ENCODE data around the gene CNTNAP2. TPM values are rescaled to one million over a fixed set of nuclear protein-coding genes. Genes with fewer than 3 reads are reported as not detected.

CNTNAP2 gene
- total RNA-seq, 2 donors from 2014 or later: 171 to 228 TPM

DNA sequence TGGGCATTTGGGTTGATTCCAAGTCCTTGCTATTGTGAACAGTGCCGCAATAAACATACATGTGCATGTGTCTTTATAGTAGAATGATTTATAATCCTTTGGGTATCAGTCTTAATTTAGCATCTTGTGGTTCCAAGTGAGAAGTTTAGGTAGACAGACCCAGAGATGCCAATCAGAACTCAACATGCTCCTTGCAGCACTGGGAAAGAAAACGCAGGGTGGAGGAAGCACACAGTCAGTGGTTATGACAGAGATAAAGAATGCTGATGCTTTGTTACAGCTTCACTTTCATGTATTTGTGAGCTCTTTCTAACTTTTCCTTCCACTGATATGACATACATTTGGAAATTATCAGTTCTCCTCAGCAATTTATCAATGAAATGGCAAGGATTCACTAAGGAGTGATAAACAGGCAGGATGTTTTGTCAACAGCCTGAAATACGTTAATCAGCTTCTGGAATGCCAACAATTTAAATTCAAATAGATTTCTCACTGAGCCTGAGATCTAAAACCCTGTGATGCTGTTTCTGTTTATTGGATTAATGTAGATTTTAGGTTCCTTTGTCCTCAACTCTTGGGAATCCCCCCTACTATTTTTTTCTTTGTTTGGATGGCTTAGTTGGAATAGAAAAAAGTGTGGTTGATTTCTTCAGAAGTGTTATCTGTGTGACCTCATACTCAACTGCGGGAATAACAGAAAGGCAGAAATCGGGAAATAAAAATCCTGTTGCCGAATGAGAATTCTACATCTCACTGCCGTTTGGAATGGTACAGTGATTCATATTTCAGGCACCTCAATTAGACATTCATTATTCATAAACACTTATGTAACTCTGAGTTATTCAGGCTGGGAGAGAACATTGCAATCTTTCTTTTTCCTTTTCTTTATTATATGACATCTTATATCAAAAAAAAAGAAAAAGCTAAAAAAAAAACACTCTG, 675.0 kb downstream of the CNTNAP2 start:
- Histone ChIP-seq H3K27me3 (ENCODE audit: control insufficient read depth, insufficient read depth, low read length, poor library complexity, severe bottlenecking) (no peaks in the 10 kb centered on the region), H3K4me1 (ENCODE audit: control insufficient read depth, insufficient read depth, low read length) (no peaks in the 10 kb centered on the region), H3K9ac (ENCODE audit: extremely low read depth, low read length, poor library complexity, severe bottlenecking) (no peak overlapping the region), H3K36me3 (ENCODE audit: control insufficient read depth, insufficient read depth, low read length) (no peaks in the 10 kb centered on the region), H3K27ac (ENCODE audit: low read depth, low read length) (peak overlapping the region; percentile 61), H3K4me3 (ENCODE audit: low read length) (no peak overlapping the region), H3K9me3 (ENCODE audit: control insufficient read depth, low read length) (peaks cover 50% of the 10 kb centered on the region)
- Mint-ChIP-seq H3K4me3 (no peak overlapping the region), H3K27me3 (ENCODE audit: insufficient read depth) (peaks cover 2% of the 10 kb centered on the region), H3K9me3 (peaks cover 31% of the 10 kb centered on the region), H3K36me3 (ENCODE audit: low read depth) (peaks cover 4% of the 10 kb centered on the region), H3K4me1 (peaks cover 22% of the 10 kb centered on the region), H3K27ac (peak overlapping the region; percentile 92)
- DNase-seq: peak; percentile 61
- 22 to 41% methylated on average over 6 to 7 of the region's 7 CpGs for WGBS, 2 experiments (ENCODE audit: insufficient coverage in 1 of 2, insufficient read length in 1 of 2)
- TF ChIP-seq, protein P1, sequence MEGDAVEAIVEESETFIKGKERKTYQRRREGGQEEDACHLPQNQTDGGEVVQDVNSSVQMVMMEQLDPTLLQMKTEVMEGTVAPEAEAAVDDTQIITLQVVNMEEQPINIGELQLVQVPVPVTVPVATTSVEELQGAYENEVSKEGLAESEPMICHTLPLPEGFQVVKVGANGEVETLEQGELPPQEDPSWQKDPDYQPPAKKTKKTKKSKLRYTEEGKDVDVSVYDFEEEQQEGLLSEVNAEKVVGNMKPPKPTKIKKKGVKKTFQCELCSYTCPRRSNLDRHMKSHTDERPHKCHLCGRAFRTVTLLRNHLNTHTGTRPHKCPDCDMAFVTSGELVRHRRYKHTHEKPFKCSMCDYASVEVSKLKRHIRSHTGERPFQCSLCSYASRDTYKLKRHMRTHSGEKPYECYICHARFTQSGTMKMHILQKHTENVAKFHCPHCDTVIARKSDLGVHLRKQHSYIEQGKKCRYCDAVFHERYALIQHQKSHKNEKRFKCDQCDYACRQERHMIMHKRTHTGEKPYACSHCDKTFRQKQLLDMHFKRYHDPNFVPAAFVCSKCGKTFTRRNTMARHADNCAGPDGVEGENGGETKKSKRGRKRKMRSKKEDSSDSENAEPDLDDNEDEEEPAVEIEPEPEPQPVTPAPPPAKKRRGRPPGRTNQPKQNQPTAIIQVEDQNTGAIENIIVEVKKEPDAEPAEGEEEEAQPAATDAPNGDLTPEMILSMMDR (conservative IDR thresholded peaks at IDR 0.05): no peak

DNA sequence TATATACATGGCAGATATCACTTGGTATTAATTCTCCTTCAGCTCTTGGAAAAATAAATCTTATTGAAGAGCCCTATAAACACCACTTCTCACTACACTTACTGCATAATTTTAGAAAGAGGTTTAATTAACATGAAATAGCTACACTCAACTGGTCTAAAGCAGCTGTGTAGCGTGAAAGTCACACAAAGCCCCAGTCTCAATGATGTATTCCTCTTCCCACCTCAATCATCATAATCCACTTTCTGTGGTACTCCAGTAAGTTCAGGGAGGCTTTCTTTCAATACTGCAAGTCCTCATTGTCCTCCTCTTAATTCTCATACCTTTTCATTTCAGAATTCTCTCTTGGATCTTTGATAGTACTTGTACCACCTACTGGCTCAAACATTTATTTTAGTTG, 688.0 kb downstream of the CNTNAP2 start:
- TF ChIP-seq, protein P1 (conservative IDR thresholded peaks at IDR 0.05): no peak
- no peak overlapping the region for H3K9ac ChIP-seq (ENCODE audit: extremely low read depth, low read length, poor library complexity, severe bottlenecking)
- peaks cover 40% of the 10 kb centered on the region for H3K9me3 ChIP-seq (ENCODE audit: control insufficient read depth, low read length)
- H3K36me3 Mint-ChIP-seq (ENCODE audit: low read depth): peaks cover 2% of the 10 kb centered on the region
- H3K36me3 ChIP-seq (ENCODE audit: control insufficient read depth, insufficient read depth, low read length): no peaks in the 10 kb centered on the region
- no peak for DNase-seq
- H3K27ac ChIP-seq (ENCODE audit: low read depth, low read length): no peak overlapping the region
- no peaks in the 10 kb centered on the region for H3K27me3 ChIP-seq (ENCODE audit: control insufficient read depth, insufficient read depth, low read length, poor library complexity, severe bottlenecking)
- peaks cover 26% of the 10 kb centered on the region for H3K9me3 Mint-ChIP-seq
- no peak overlapping the region for H3K27ac Mint-ChIP-seq
- H3K4me3 ChIP-seq (ENCODE audit: low read length): no peak overlapping the region
- no peak overlapping the region for H3K4me3 Mint-ChIP-seq
- no peaks in the 10 kb centered on the region for H3K27me3 Mint-ChIP-seq (ENCODE audit: insufficient read depth)
- H3K4me1 ChIP-seq (ENCODE audit: control insufficient read depth, insufficient read depth, low read length): no peaks in the 10 kb centered on the region
- peaks cover 3% of the 10 kb centered on the region for H3K4me1 Mint-ChIP-seq
- 95% methylated on average over 1 of the region's 1 CpG; no CpG with 5 or more reads in 1 of the 2 experiments for WGBS, 2 experiments (ENCODE audit: insufficient coverage in 1 of 2, insufficient read length in 1 of 2)

DNA sequence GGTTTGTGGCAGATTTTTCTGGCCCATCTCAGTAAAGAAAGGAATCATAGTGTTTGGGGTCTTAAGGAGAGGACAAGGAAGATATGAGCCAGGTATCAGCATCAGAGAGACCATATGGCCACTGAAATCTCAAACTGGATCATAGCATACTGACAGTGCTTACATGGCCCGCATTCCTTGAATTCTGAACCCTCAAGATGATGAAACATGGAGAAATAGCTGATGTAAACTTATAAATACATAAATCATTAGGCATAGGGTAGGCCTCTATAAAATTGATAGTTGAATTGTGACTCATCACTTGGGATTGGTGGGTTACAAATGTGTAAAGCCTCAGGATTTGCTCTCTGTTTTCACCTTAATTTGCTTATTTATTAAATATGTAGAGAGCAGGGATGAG, 688.5 kb downstream of the CNTNAP2 start:
- Mint-ChIP-seq H3K4me1 (peaks cover 3% of the 10 kb centered on the region), H3K4me3 (no peak overlapping the region), H3K9me3 (peaks cover 28% of the 10 kb centered on the region), H3K36me3 (ENCODE audit: low read depth) (peaks cover 6% of the 10 kb centered on the region), H3K27me3 (ENCODE audit: insufficient read depth) (no peaks in the 10 kb centered on the region), H3K27ac (no peak overlapping the region)
- DNase-seq: no peak
- Histone ChIP-seq H3K4me3 (ENCODE audit: low read length) (no peak overlapping the region), H3K27ac (ENCODE audit: low read depth, low read length) (no peak overlapping the region), H3K9me3 (ENCODE audit: control insufficient read depth, low read length) (peaks cover 42% of the 10 kb centered on the region), H3K27me3 (ENCODE audit: control insufficient read depth, insufficient read depth, low read length, poor library complexity, severe bottlenecking) (no peaks in the 10 kb centered on the region), H3K9ac (ENCODE audit: extremely low read depth, low read length, poor library complexity, severe bottlenecking) (no peak overlapping the region), H3K4me1 (ENCODE audit: control insufficient read depth, insufficient read depth, low read length) (no peaks in the 10 kb centered on the region), H3K36me3 (ENCODE audit: control insufficient read depth, insufficient read depth, low read length) (no peaks in the 10 kb centered on the region)
- TF ChIP-seq, protein P1 (conservative IDR thresholded peaks at IDR 0.05): no peak
- WGBS, 2 experiments (ENCODE audit: insufficient coverage in 1 of 2, insufficient read length in 1 of 2): 100% methylated on average over 1 of the region's 1 CpG
